Neuronal stem cell (in vitro differentiated cells): ENCODE results near the gene ALDH1A3.

Source experiments
- DNase-seq: peaks from one replicate; pipeline ENCODE4 v3.0.0-alpha.2; 2013; ENCODE audit warnings: low spot score
- H2AFZ ChIP-seq: one replicate; pipeline ENCODE4 v1.6.1; 2013; ENCODE audit warnings: mild to moderate bottlenecking, low read length, inconsistent platforms
- H2AK5ac ChIP-seq: 2 replicates; pipeline ENCODE4 v1.6.1; 2013; ENCODE audit warnings: low read depth, mild to moderate bottlenecking, inconsistent platforms, low read length, moderate library complexity, mixed read lengths
- H2BK120ac ChIP-seq: 2 replicates; pipeline ENCODE4 v1.6.1; 2013; ENCODE audit warnings: low read depth, mild to moderate bottlenecking, inconsistent platforms, low read length, moderate library complexity, mixed read lengths
- H2BK12ac ChIP-seq: one replicate; pipeline ENCODE4 v1.6.1; 2013; ENCODE audit warnings: low read length, inconsistent platforms
- H2BK15ac ChIP-seq: 2 replicates; pipeline ENCODE4 v1.6.1; 2013; ENCODE audit warnings: mild to moderate bottlenecking, low read length, inconsistent platforms, mixed read lengths
- H2BK5ac ChIP-seq: one replicate; pipeline ENCODE4 v1.6.1; 2013; ENCODE audit warnings: inconsistent platforms, mild to moderate bottlenecking, low read length, moderate library complexity
- H3K14ac ChIP-seq: one replicate; pipeline ENCODE4 v1.6.1; 2013; ENCODE audit warnings: low read length, inconsistent platforms
- H3K18ac ChIP-seq: 2 replicates; pipeline ENCODE4 v1.6.1; 2013; ENCODE audit warnings: low read length, inconsistent platforms
- H3K23ac ChIP-seq: 2 replicates; pipeline ENCODE4 v1.6.1; 2013; ENCODE audit warnings: low read depth, mild to moderate bottlenecking, mixed read lengths, low read length, inconsistent platforms; ENCODE audit not compliant: poor library complexity
- H3K27ac ChIP-seq: replicated peaks from 3 replicates; pipeline ENCODE4 v1.5.1; 2013; ENCODE audit warnings: low read length, inconsistent platforms
- H3K27me3 ChIP-seq, 3 experiments: 2 replicates each; pipeline ENCODE4 v1.6.1; 2013; ENCODE audit warnings: low read length in 3 of 3, mild to moderate bottlenecking in 2 of 3, inconsistent platforms in 1 of 3, low read depth in 1 of 3, mixed read lengths in 1 of 3, moderate library complexity in 1 of 3; ENCODE audit not compliant: control insufficient read depth in 3 of 3, insufficient read depth in 3 of 3
- H3K36me3 ChIP-seq, 2 donors: replicated peaks in 1 of 2; 2 replicates each; pipeline ENCODE4 v1.6.1; 2013; ENCODE audit warnings: low read length in 2 of 2; ENCODE audit not compliant: control insufficient read depth in 2 of 2, insufficient read depth in 2 of 2
- H3K4ac ChIP-seq: 2 replicates; pipeline ENCODE4 v1.6.1; 2013; ENCODE audit warnings: inconsistent platforms, mild to moderate bottlenecking, low read length, moderate library complexity
- H3K4me1 ChIP-seq, 2 donors: 1 replicate in 1 of 2; 2 replicates in 1 of 2; pipeline ENCODE4 v1.6.1; 2013; ENCODE audit warnings: low read length in 2 of 2, low read depth in 1 of 2; ENCODE audit not compliant: control insufficient read depth in 2 of 2, insufficient read depth in 1 of 2
- H3K4me2 ChIP-seq: one replicate; pipeline ENCODE4 v1.6.1; 2013; ENCODE audit warnings: mild to moderate bottlenecking, low read length, inconsistent platforms; ENCODE audit not compliant: insufficient read depth, poor library complexity, severe bottlenecking
- H3K4me3 ChIP-seq, 2 donors: 2 replicates each; pipeline ENCODE4 v1.5.1; 2013; ENCODE audit warnings: low read length in 2 of 2, mild to moderate bottlenecking in 2 of 2, inconsistent platforms in 1 of 2, moderate library complexity in 1 of 2
- H3K79me1 ChIP-seq: one replicate; pipeline ENCODE4 v1.6.1; 2013; ENCODE audit warnings: low read depth, mild to moderate bottlenecking, inconsistent platforms, low read length, moderate library complexity
- H3K9ac ChIP-seq: one replicate; pipeline ENCODE4 v1.6.1; 2013; ENCODE audit warnings: mild to moderate bottlenecking, low read depth, low read length, inconsistent platforms; ENCODE audit not compliant: poor library complexity
- H3K9me3 ChIP-seq, 2 donors: replicated peaks in 1 of 2; 2 replicates each; pipeline versions ENCODE3 to v1.6.1; 2013; ENCODE audit warnings: low read length in 2 of 2, mild to moderate bottlenecking in 2 of 2, inconsistent platforms in 1 of 2, low read depth in 1 of 2, mixed read lengths in 1 of 2, moderate library complexity in 1 of 2; ENCODE audit not compliant: control insufficient read depth in 2 of 2, insufficient read depth in 1 of 2
- H4K8ac ChIP-seq: one replicate; pipeline ENCODE4 v1.6.1; 2013; ENCODE audit warnings: low read depth, mild to moderate bottlenecking, inconsistent platforms, low read length, moderate library complexity
- H4K91ac ChIP-seq: one replicate; pipeline ENCODE4 v1.6.1; 2013; ENCODE audit warnings: low read length, low read depth, mild to moderate bottlenecking, inconsistent platforms; ENCODE audit not compliant: poor library complexity
- WGBS, 2 donors: extraction: QIAGEN DNeasy Blood & Tissue Kit; methylation state at CpG; one replicate each; pipeline ENCODE4 v1.1.7; 2013; ENCODE audit warnings: missing lambda C conversion rate in 2 of 2, mixed read lengths in 1 of 2; ENCODE audit not compliant: insufficient read length in 2 of 2, insufficient replicate concordance in 1 of 2; ENCODE audit errors: extremely low coverage in 2 of 2; 5-methylcytosine and 5-hydroxymethylcytosine counted together

ALDH1A3 gene

DNA sequence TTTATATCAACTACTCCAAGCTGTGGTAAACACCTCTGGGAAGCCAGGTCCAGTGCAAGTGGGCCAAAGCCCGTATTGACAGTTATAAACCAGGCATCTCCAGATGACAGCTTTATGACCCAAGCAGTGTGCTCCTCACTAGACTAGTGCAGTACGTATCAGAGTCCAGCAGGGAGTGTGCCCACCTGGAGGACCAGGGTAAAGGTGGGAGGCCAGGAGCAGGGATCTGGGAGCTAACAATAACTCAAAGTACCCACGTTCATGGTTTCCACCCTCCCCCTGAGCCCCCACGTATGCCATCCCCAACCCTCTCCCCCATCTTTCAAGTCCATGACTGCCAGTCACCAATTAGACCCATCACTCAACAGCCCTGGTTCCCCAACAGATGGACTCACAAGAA is 27.0 kb upstream of the ALDH1A3 start:
- no peaks in the 10 kb centered on the region for H3K36me3 ChIP-seq
- no peaks in the 10 kb centered on the region for H3K79me1 ChIP-seq
- H3K27me3 ChIP-seq = no peaks in the 10 kb centered on the region
- H3K23ac ChIP-seq = no peak overlapping the region
- no peak overlapping the region for H2BK5ac ChIP-seq
- no peak overlapping the region for H3K4ac ChIP-seq
- peaks cover 0 to 1% of the 10 kb centered on the region in 2 donors for H3K9me3 ChIP-seq
- no peak overlapping the region for H4K8ac ChIP-seq
- no peak overlapping the region for H3K18ac ChIP-seq
- H3K4me3 ChIP-seq = no peak overlapping the region
- H2BK15ac ChIP-seq = no peak overlapping the region
- H3K14ac ChIP-seq = no peak overlapping the region
- H2AFZ ChIP-seq = no peak overlapping the region
- H2BK120ac ChIP-seq = no peak overlapping the region
- DNase-seq = no peak
- H3K4me1 ChIP-seq = no peaks in the 10 kb centered on the region
- no peak overlapping the region for H2BK12ac ChIP-seq
- no peak overlapping the region for H3K9ac ChIP-seq
- H3K4me2 ChIP-seq = no peak overlapping the region
- no CpG with 5 or more reads among the region's 4 CpGs for WGBS, 2 donors
- no peak overlapping the region for H2AK5ac ChIP-seq
- no peak overlapping the region for H4K91ac ChIP-seq
- H3K27ac ChIP-seq = no peak overlapping the region

DNA sequence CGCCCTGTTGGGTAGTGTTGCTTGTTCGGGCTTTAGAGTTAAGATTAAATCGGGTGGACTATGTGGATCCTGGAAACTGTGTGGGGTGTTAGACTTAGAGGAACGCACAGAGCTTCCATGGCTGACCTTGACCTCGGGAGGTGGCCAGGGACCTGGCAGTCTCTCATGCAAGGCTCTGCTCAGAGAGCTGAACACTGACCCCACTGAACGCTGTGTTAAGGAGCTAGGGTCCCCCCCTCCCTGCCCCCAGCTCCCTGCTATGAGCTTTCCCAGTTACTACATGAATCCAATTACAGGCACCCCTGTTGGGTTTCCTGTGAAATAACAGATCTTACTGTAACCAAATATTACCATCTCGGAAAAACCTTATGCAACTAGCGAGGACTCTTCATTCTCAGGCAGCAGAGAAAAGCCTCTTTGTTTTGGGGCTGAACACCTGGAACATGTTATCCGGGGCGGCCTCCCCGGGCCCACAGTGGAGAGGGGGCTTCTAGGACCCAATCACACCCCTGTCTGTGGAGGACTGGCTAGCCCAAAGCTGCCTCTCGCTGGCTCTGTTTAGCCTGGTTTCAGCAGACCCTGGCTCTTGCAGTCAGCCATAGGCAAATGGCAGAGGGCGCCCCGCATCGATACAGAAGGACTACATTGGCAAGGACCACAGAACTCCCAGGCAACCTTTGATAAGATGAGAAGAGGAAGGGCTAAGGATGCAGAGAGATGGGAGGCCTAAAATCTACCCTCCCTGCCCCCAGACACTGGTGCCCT is 25.8 kb upstream of the ALDH1A3 start:
- DNase-seq = no peak
- no peaks in the 10 kb centered on the region for H3K4me1 ChIP-seq
- WGBS, 2 donors = no CpG with 5 or more reads among the region's 15 CpGs
- H3K14ac ChIP-seq = no peak overlapping the region
- H3K4ac ChIP-seq = no peak overlapping the region
- H2BK5ac ChIP-seq = no peak overlapping the region
- peaks cover 0 to 1% of the 10 kb centered on the region in 2 donors for H3K9me3 ChIP-seq
- no peaks in the 10 kb centered on the region for H3K79me1 ChIP-seq
- no peak overlapping the region for H3K4me3 ChIP-seq
- no peak overlapping the region for H4K8ac ChIP-seq
- H3K36me3 ChIP-seq = no peaks in the 10 kb centered on the region
- no peak overlapping the region for H3K27ac ChIP-seq
- no peak overlapping the region for H2BK15ac ChIP-seq
- H3K9ac ChIP-seq = no peak overlapping the region
- peak overlapping the region; percentile 44 for H2AK5ac ChIP-seq
- H2BK120ac ChIP-seq = no peak overlapping the region
- H3K23ac ChIP-seq = no peak overlapping the region
- no peak overlapping the region for H4K91ac ChIP-seq
- H3K18ac ChIP-seq = no peak overlapping the region
- H2AFZ ChIP-seq = no peak overlapping the region
- no peak overlapping the region for H3K4me2 ChIP-seq
- H2BK12ac ChIP-seq = no peak overlapping the region
- H3K27me3 ChIP-seq = no peaks in the 10 kb centered on the region

DNA sequence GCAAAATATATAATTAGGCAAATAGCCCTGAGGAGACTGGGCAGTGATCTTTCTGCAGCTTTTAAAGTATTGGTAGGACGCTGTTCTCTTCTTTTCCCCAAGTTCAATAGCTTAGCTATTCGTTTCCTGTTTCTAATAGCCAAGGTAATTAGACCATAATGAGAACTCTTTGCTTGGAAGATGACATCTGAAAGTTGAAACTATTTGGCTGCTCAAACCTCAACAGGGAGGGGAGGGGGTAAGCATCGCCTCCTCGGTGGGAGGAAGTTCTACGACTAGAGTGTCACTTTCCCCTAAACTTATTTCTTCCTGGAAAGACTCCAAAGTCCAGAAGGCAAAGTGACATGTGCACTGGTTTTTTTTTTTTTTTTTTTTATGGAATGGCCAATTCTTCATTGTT is 22.8 kb upstream of the ALDH1A3 start:
- no peaks in the 10 kb centered on the region for H3K36me3 ChIP-seq

DNA sequence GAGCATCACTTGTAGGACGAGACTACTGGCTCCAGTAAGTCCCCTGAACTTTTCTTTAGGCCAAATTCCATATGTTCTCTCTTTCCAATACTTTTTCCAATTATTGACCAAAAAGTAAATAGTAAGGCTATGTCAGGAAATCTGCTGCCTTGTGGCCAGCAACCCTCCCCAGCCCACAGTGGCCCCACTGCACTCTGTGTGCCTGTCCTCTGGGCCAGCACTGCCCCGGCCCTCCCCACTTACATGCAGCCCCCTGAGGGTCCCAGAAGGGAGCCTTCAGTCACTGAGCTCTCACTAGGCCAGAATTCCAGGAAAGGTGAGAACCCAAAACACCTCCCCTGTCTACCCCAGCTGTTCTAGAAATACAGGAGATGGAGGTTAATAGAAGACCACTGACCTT is 21.3 kb upstream of the ALDH1A3 start:
- no peak overlapping the region for H3K18ac ChIP-seq
- no peak overlapping the region for H2AK5ac ChIP-seq
- no peak overlapping the region for H3K23ac ChIP-seq
- H4K91ac ChIP-seq = no peak overlapping the region
- H2AFZ ChIP-seq = no peak overlapping the region
- no CpG with 5 or more reads among the region's 2 CpGs for WGBS, 2 donors
- H3K27me3 ChIP-seq = no peaks in the 10 kb centered on the region
- H3K4me1 ChIP-seq = no peaks in the 10 kb centered on the region
- H4K8ac ChIP-seq = no peak overlapping the region
- H3K4me2 ChIP-seq = no peak overlapping the region
- no peak overlapping the region for H2BK5ac ChIP-seq
- no peak overlapping the region for H3K9ac ChIP-seq
- peaks cover 0 to 5% of the 10 kb centered on the region in 2 donors for H3K9me3 ChIP-seq
- no peak overlapping the region for H3K27ac ChIP-seq
- no peaks in the 10 kb centered on the region for H3K36me3 ChIP-seq
- no peak overlapping the region for H2BK15ac ChIP-seq
- no peak overlapping the region for H3K14ac ChIP-seq
- H2BK120ac ChIP-seq = no peak overlapping the region
- no peak overlapping the region for H3K4ac ChIP-seq
- no peak overlapping the region for H2BK12ac ChIP-seq
- DNase-seq = no peak
- H3K79me1 ChIP-seq = no peaks in the 10 kb centered on the region
- no peak overlapping the region for H3K4me3 ChIP-seq

More for the DNA sequence above, 22.8 kb upstream of the ALDH1A3 start:
- Histone ChIP-seq H3K4me2 (no peak overlapping the region), H2BK5ac (no peak overlapping the region), H3K79me1 (no peaks in the 10 kb centered on the region), H4K8ac (no peak overlapping the region), H2BK12ac (no peak overlapping the region), H4K91ac (no peak overlapping the region), H3K4ac (no peak overlapping the region), H2AFZ (no peak overlapping the region), H3K9ac (no peak overlapping the region), H2BK15ac (no peak overlapping the region), H3K4me3 (no peak overlapping the region), H2AK5ac (no peak overlapping the region), H3K23ac (no peak overlapping the region), H3K14ac (no peak overlapping the region), H3K18ac (no peak overlapping the region), H3K27me3 (no peaks in the 10 kb centered on the region), H3K4me1 (no peaks in the 10 kb centered on the region), H2BK120ac (no peak overlapping the region), H3K27ac (no peak overlapping the region), H3K9me3 (peaks cover 0 to 5% of the 10 kb centered on the region in 2 donors)
- WGBS, 2 donors = no CpG with 5 or more reads among the region's 5 CpGs
- no peak for DNase-seq
